Measurements from ENCODE around the gene PRXL2C. TPM values are rescaled to one million over a fixed set of nuclear protein-coding genes. Genes with fewer than 3 reads are reported as not detected.

The PRXL2C gene
- 14.2 to 16.8 TPM (median 16.0 TPM) in 5 replicates for total RNA-seq (2022; extraction: Qiagen RNA extraction; ENCODE audit: low read depth)

GRCh38 chr9:96655198-96655851 is at the start of gene PRXL2C:
PRXL2C (minus strand) TSS chr9:96655317; CDS start chr9:96655281, 36 bp downstream.

GRCh38 chr9:96619491-96620180 is 35.5 kb downstream of the PRXL2C start, which contains the start of gene CDC14B:
CDC14B (minus strand) TSS chr9:96619843; CDS start chr9:96619378, 465 bp downstream.

Other genes with a start within 250 kb of the PRXL2C start
- gene ZNF367, start 236.9 kb downstream of the PRXL2C start, total RNA-seq (2022; extraction: Qiagen RNA extraction; ENCODE audit: low read depth) = 5.9 to 8.0 TPM (median 7.1 TPM) in 5 replicates
- 14.8 to 17.5 TPM (median 16.2 TPM) in 5 replicates for gene HABP4, start 205.1 kb downstream of the PRXL2C start, total RNA-seq (2022; extraction: Qiagen RNA extraction; ENCODE audit: low read depth)
- 9.0 to 13.0 TPM (median 11.1 TPM) in 5 replicates for gene CDC14B, start 35.5 kb downstream of the PRXL2C start, total RNA-seq (2022; extraction: Qiagen RNA extraction; ENCODE audit: low read depth)
- gene ZNF510, start 122.8 kb upstream of the PRXL2C start, total RNA-seq (2022; extraction: Qiagen RNA extraction; ENCODE audit: low read depth) = 4.6 to 6.2 TPM (median 4.8 TPM) in 5 replicates
- 1.1 to 2.6 TPM (median 1.7 TPM) in 5 replicates for gene ZNF782, start 199.2 kb upstream of the PRXL2C start, total RNA-seq (2022; extraction: Qiagen RNA extraction; ENCODE audit: low read depth)

Data from A549 treated with DMSO at 1 μM for 4 hours (cell line).